H1 (cell line): ENCODE measurements around the gene NPR1. TPM values are rescaled to one million over a fixed set of nuclear protein-coding genes. Genes with fewer than 3 reads are reported as not detected.

Experiments used
- CHD1 ChIP-seq: IDR thresholded peaks from 2 replicates; pipeline ENCODE4 v1.6.1; 2012; ENCODE audit warnings: low read depth, low read length, improper control_type of control experiment
- CHD2 ChIP-seq: IDR thresholded peaks from 2 replicates; pipeline ENCODE4 v1.6.1; 2012; ENCODE audit warnings: low read length, improper control_type of control experiment
- KDM1A ChIP-seq: fragments of 200-600, 300-600 bp; sonication (generic); IDR thresholded peaks from 2 replicates; pipeline ENCODE4 v1.7.1; 2016; ENCODE audit warnings: mild to moderate bottlenecking, low read length, borderline replicate concordance
- SP1 ChIP-seq: IDR thresholded peaks from 2 replicates; pipeline ENCODE4 v1.6.1; 2011; ENCODE audit warnings: low read depth, low read length
- ZNF274 ChIP-seq: IDR thresholded peaks from 2 replicates; pipeline ENCODE4 v1.7.0; 2012; ENCODE audit warnings: low read length, borderline replicate concordance; ENCODE audit errors: extremely low read depth
- polyA plus RNA-seq, 7 experiments: library from polyadenylated mRNA; depleted of rRNA in 3 of 7; stranded (reverse) in 5 of 7; unstranded in 2 of 7; fragments of >200 nt in 5 of 7; fragments of 200-250 nt in 2 of 7; gene quantifications; 1 replicate in 5 of 7; 2 replicates in 1 of 7; 4 replicates in 1 of 7; pipeline versions ENCODE4 v1.2.1 to v1.2.3, GENCODE V29; 2011 to 2013; ENCODE audit warnings: missing spikeins in 2 of 7, mixed read lengths in 2 of 7
- total RNA-seq: library from RNA; stranded (reverse); fragmentation: NEBNext Ultra II Directional; extraction: Animal tissue kit (Norgen Biotek cat#: 25700); gene quantifications from 2 replicates; pipeline ENCODE4 v1.2.1, GENCODE V29; 2021
- TF ChIP-seq, protein P1 (sequence below): fragments of 300-600 bp; sonication (generic); IDR thresholded peaks from 2 replicates; pipeline ENCODE4 v1.7.1; 2012; ENCODE audit warnings: low read length, moderate library complexity, mild to moderate bottlenecking, inconsistent platforms; ENCODE audit not compliant: insufficient replicate concordance
- TF ChIP-seq, protein P2 (sequence below): IDR thresholded peaks from 2 replicates; pipeline ENCODE4 v1.6.1; 2012; ENCODE audit warnings: low read length, inconsistent platforms
- TF ChIP-seq, protein P3 (sequence below): IDR thresholded peaks from 2 replicates; pipeline ENCODE4 v1.6.1; 2011; ENCODE audit warnings: low read length, improper control_type of control experiment

Gene NPR1
- total and polyA plus RNA-seq, 2 of the 8 experiments (the other 6 are each of a cell fraction or from before 2014, with no cell fraction given) = 11.7 to 13.2 TPM

DNA sequence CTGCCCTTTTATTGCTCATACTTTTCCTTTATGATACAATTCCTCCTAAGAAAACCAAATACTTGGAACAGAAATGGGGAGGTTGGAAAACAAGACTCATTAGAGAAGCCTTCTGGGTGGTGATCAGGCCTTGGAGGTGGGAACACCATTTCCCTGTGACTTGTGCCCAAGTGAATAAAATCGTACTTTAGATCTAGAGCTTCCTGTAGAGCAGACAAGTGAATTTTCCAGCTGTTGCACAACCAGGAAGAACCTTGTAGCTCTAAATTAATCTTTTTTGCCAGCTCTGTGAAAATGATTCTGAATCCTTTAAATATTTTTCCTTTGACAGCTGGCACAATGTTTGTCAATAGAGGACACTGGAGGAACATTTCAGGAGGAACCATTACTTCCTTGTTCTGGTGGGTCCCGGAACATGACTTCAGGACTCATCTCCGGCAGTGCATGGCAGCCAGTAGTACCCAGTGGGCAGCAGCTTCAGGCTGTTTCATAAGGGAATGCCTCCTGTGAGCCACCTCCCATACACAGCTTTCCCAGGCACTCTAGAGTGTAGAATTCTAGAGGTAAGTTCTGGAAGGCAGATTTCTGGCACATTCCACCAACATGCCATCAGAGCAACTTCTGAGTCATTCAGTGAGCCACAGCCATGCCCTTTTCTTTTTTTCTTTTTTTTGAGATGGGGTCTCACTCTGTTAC, 25.5 kb upstream of the NPR1 start (continued):
- TF ChIP-seq, protein P1, sequence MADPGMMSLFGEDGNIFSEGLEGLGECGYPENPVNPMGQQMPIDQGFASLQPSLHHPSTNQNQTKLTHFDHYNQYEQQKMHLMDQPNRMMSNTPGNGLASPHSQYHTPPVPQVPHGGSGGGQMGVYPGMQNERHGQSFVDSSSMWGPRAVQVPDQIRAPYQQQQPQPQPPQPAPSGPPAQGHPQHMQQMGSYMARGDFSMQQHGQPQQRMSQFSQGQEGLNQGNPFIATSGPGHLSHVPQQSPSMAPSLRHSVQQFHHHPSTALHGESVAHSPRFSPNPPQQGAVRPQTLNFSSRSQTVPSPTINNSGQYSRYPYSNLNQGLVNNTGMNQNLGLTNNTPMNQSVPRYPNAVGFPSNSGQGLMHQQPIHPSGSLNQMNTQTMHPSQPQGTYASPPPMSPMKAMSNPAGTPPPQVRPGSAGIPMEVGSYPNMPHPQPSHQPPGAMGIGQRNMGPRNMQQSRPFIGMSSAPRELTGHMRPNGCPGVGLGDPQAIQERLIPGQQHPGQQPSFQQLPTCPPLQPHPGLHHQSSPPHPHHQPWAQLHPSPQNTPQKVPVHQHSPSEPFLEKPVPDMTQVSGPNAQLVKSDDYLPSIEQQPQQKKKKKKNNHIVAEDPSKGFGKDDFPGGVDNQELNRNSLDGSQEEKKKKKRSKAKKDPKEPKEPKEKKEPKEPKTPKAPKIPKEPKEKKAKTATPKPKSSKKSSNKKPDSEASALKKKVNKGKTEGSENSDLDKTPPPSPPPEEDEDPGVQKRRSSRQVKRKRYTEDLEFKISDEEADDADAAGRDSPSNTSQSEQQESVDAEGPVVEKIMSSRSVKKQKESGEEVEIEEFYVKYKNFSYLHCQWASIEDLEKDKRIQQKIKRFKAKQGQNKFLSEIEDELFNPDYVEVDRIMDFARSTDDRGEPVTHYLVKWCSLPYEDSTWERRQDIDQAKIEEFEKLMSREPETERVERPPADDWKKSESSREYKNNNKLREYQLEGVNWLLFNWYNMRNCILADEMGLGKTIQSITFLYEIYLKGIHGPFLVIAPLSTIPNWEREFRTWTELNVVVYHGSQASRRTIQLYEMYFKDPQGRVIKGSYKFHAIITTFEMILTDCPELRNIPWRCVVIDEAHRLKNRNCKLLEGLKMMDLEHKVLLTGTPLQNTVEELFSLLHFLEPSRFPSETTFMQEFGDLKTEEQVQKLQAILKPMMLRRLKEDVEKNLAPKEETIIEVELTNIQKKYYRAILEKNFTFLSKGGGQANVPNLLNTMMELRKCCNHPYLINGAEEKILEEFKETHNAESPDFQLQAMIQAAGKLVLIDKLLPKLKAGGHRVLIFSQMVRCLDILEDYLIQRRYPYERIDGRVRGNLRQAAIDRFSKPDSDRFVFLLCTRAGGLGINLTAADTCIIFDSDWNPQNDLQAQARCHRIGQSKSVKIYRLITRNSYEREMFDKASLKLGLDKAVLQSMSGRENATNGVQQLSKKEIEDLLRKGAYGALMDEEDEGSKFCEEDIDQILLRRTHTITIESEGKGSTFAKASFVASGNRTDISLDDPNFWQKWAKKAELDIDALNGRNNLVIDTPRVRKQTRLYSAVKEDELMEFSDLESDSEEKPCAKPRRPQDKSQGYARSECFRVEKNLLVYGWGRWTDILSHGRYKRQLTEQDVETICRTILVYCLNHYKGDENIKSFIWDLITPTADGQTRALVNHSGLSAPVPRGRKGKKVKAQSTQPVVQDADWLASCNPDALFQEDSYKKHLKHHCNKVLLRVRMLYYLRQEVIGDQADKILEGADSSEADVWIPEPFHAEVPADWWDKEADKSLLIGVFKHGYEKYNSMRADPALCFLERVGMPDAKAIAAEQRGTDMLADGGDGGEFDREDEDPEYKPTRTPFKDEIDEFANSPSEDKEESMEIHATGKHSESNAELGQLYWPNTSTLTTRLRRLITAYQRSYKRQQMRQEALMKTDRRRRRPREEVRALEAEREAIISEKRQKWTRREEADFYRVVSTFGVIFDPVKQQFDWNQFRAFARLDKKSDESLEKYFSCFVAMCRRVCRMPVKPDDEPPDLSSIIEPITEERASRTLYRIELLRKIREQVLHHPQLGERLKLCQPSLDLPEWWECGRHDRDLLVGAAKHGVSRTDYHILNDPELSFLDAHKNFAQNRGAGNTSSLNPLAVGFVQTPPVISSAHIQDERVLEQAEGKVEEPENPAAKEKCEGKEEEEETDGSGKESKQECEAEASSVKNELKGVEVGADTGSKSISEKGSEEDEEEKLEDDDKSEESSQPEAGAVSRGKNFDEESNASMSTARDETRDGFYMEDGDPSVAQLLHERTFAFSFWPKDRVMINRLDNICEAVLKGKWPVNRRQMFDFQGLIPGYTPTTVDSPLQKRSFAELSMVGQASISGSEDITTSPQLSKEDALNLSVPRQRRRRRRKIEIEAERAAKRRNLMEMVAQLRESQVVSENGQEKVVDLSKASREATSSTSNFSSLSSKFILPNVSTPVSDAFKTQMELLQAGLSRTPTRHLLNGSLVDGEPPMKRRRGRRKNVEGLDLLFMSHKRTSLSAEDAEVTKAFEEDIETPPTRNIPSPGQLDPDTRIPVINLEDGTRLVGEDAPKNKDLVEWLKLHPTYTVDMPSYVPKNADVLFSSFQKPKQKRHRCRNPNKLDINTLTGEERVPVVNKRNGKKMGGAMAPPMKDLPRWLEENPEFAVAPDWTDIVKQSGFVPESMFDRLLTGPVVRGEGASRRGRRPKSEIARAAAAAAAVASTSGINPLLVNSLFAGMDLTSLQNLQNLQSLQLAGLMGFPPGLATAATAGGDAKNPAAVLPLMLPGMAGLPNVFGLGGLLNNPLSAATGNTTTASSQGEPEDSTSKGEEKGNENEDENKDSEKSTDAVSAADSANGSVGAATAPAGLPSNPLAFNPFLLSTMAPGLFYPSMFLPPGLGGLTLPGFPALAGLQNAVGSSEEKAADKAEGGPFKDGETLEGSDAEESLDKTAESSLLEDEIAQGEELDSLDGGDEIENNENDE = no peak
- no peak for TF ChIP-seq KDM1A
- TF ChIP-seq, protein P2, sequence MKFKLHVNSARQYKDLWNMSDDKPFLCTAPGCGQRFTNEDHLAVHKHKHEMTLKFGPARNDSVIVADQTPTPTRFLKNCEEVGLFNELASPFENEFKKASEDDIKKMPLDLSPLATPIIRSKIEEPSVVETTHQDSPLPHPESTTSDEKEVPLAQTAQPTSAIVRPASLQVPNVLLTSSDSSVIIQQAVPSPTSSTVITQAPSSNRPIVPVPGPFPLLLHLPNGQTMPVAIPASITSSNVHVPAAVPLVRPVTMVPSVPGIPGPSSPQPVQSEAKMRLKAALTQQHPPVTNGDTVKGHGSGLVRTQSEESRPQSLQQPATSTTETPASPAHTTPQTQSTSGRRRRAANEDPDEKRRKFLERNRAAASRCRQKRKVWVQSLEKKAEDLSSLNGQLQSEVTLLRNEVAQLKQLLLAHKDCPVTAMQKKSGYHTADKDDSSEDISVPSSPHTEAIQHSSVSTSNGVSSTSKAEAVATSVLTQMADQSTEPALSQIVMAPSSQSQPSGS = no peak
- no peak for TF ChIP-seq ZNF274
- no peak for TF ChIP-seq CHD1
- no peak for TF ChIP-seq SP1
- TF ChIP-seq, protein P3, sequence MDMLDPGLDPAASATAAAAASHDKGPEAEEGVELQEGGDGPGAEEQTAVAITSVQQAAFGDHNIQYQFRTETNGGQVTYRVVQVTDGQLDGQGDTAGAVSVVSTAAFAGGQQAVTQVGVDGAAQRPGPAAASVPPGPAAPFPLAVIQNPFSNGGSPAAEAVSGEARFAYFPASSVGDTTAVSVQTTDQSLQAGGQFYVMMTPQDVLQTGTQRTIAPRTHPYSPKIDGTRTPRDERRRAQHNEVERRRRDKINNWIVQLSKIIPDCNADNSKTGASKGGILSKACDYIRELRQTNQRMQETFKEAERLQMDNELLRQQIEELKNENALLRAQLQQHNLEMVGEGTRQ = no peak
- no peak for TF ChIP-seq CHD2
